IMR-90 (cell line): ENCODE results near the gene CTIF.

ENCODE experiments used
- BHLHE40 ChIP-seq: fragments of 150-350 bp; IDR thresholded peaks from 2 replicates; pipeline ENCODE4 v1.6.1; 2016; ENCODE audit warnings: mild to moderate bottlenecking, low read depth, low read length
- CEBPB ChIP-seq: IDR thresholded peaks from 2 replicates; pipeline ENCODE4 v1.6.1; 2012; ENCODE audit warnings: low read depth, low read length, improper control_type of control experiment
- CTCF ChIP-seq: conservative IDR thresholded peaks from 2 replicates; pipeline ENCODE4 v1.5.1; 2012; ENCODE audit warnings: mild to moderate bottlenecking, low read depth, low read length, improper control_type of control experiment
- MAFK ChIP-seq: IDR thresholded peaks from 2 replicates; pipeline ENCODE4 v1.6.1; 2012; ENCODE audit warnings: low read depth, low read length, improper control_type of control experiment
- MAZ ChIP-seq: IDR thresholded peaks from 2 replicates; pipeline ENCODE4 v1.6.1; 2012; ENCODE audit warnings: low read depth, mild to moderate bottlenecking, low read length, improper control_type of control experiment, moderate library complexity, borderline replicate concordance
- MXI1 ChIP-seq: IDR thresholded peaks from 2 replicates; pipeline ENCODE4 v1.6.1; 2012; ENCODE audit warnings: low read depth, mild to moderate bottlenecking, low read length, moderate library complexity, borderline replicate concordance
- NFE2L2 ChIP-seq: fragments of 150-350 bp; IDR thresholded peaks from 2 replicates; pipeline ENCODE4 v1.6.1; 2016; ENCODE audit warnings: low read depth, mild to moderate bottlenecking, low read length
- POLR2A ChIP-seq: IDR thresholded peaks from 2 replicates; pipeline ENCODE4 v1.6.1; 2012; ENCODE audit warnings: mild to moderate bottlenecking, low read depth, low read length
- RAD21 ChIP-seq: IDR thresholded peaks from 2 replicates; pipeline ENCODE4 v1.6.1; 2012; ENCODE audit warnings: low read length, improper control_type of control experiment
- RCOR1 ChIP-seq: IDR thresholded peaks from 2 replicates; pipeline ENCODE4 v1.6.1; 2012; ENCODE audit warnings: mild to moderate bottlenecking, low read length, improper control_type of control experiment; ENCODE audit not compliant: insufficient replicate concordance
- RFX5 ChIP-seq: IDR thresholded peaks from 2 replicates; pipeline ENCODE4 v1.8.0; 2012; ENCODE audit warnings: low read depth, mild to moderate bottlenecking, low read length, moderate library complexity
- SMC3 ChIP-seq: fragments of 150-350 bp; IDR thresholded peaks from 2 replicates; pipeline ENCODE4 v1.6.1; 2016; ENCODE audit warnings: low read depth, mild to moderate bottlenecking, antibody characterized with exemption, low read length, moderate library complexity
- TF ChIP-seq, protein P1 (sequence below): fragments of 150-350 bp; IDR thresholded peaks from 2 replicates; pipeline ENCODE4 v1.6.1; 2017; ENCODE audit warnings: mild to moderate bottlenecking, antibody characterized with exemption, low read length, low read depth
- TF ChIP-seq, protein P2 (sequence below): fragments of 150-350 bp; IDR thresholded peaks from 2 replicates; pipeline ENCODE4 v1.6.1; 2016; ENCODE audit warnings: low read depth, mild to moderate bottlenecking, low read length, moderate library complexity, borderline replicate concordance

GRCh38 chr18:48791636-48792105 lies 252.8 kb downstream of the CTIF start:
- TF ChIP-seq MAFK = peak; percentile 84
- TF ChIP-seq CTCF = no peak
- TF ChIP-seq POLR2A = no peak
- TF ChIP-seq, protein P1, sequence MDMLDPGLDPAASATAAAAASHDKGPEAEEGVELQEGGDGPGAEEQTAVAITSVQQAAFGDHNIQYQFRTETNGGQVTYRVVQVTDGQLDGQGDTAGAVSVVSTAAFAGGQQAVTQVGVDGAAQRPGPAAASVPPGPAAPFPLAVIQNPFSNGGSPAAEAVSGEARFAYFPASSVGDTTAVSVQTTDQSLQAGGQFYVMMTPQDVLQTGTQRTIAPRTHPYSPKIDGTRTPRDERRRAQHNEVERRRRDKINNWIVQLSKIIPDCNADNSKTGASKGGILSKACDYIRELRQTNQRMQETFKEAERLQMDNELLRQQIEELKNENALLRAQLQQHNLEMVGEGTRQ = no peak
- TF ChIP-seq CEBPB = no peak
- TF ChIP-seq BHLHE40 = no peak
- no peak for TF ChIP-seq RAD21
- TF ChIP-seq NFE2L2 = no peak
- no peak for TF ChIP-seq RCOR1
- no peak for TF ChIP-seq MXI1
- no peak for TF ChIP-seq RFX5
- no peak for TF ChIP-seq SMC3
- TF ChIP-seq, protein P2, sequence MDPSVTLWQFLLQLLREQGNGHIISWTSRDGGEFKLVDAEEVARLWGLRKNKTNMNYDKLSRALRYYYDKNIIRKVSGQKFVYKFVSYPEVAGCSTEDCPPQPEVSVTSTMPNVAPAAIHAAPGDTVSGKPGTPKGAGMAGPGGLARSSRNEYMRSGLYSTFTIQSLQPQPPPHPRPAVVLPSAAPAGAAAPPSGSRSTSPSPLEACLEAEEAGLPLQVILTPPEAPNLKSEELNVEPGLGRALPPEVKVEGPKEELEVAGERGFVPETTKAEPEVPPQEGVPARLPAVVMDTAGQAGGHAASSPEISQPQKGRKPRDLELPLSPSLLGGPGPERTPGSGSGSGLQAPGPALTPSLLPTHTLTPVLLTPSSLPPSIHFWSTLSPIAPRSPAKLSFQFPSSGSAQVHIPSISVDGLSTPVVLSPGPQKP = no peak
- no peak for TF ChIP-seq MAZ
